Mesothelial cell of epicardium (in vitro differentiated cells): Measurements from ENCODE around the gene LMAN2. TPM values are rescaled to one million over a fixed set of nuclear protein-coding genes. Genes with fewer than 3 reads are reported as not detected.

Experiments
- DNase-seq, 2 experiments: peaks; one replicate each; pipeline ENCODE4 v3.0.0; 2021; ENCODE audit warnings: low spot score in 2 of 2; ENCODE audit not compliant: unreplicated experiment in 2 of 2
- H3K27ac Mint-ChIP-seq: 2 replicates; pipeline ENCODE4 v1.8.0; 2021; ENCODE audit warnings: mixed read lengths
- H3K27me3 Mint-ChIP-seq: 2 replicates; pipeline ENCODE4 v1.8.0; 2021; ENCODE audit warnings: low read depth, mixed read lengths
- H3K36me3 Mint-ChIP-seq: 2 replicates; pipeline ENCODE4 v1.8.0; 2021; ENCODE audit warnings: mixed read lengths
- H3K4me1 Mint-ChIP-seq: 2 replicates; pipeline ENCODE4 v1.8.0; 2021; ENCODE audit warnings: mixed read lengths
- H3K4me3 Mint-ChIP-seq: 2 replicates; pipeline ENCODE4 v1.8.0; 2021; ENCODE audit warnings: mild to moderate bottlenecking, moderate library complexity, mixed read lengths
- H3K9me3 Mint-ChIP-seq: 2 replicates; pipeline ENCODE4 v1.8.0; 2021; ENCODE audit warnings: mixed read lengths
- total RNA-seq: library from RNA; stranded (reverse); gene quantifications from 3 replicates; pipeline ENCODE4 v1.2.1, GENCODE V29; 2021
- TF ChIP-seq, protein P1 (sequence below): fragments of 200-600 bp; sonication (generic); IDR thresholded peaks from one replicate; pipeline ENCODE4 v1.5.0; 2021; ENCODE audit warnings: antibody characterized with exemption; ENCODE audit not compliant: unreplicated experiment

Gene LMAN2, protein sequence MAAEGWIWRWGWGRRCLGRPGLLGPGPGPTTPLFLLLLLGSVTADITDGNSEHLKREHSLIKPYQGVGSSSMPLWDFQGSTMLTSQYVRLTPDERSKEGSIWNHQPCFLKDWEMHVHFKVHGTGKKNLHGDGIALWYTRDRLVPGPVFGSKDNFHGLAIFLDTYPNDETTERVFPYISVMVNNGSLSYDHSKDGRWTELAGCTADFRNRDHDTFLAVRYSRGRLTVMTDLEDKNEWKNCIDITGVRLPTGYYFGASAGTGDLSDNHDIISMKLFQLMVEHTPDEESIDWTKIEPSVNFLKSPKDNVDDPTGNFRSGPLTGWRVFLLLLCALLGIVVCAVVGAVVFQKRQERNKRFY
- 85.4 to 87.2 TPM (median 87.0 TPM) in 3 replicates for total RNA-seq

DNA sequence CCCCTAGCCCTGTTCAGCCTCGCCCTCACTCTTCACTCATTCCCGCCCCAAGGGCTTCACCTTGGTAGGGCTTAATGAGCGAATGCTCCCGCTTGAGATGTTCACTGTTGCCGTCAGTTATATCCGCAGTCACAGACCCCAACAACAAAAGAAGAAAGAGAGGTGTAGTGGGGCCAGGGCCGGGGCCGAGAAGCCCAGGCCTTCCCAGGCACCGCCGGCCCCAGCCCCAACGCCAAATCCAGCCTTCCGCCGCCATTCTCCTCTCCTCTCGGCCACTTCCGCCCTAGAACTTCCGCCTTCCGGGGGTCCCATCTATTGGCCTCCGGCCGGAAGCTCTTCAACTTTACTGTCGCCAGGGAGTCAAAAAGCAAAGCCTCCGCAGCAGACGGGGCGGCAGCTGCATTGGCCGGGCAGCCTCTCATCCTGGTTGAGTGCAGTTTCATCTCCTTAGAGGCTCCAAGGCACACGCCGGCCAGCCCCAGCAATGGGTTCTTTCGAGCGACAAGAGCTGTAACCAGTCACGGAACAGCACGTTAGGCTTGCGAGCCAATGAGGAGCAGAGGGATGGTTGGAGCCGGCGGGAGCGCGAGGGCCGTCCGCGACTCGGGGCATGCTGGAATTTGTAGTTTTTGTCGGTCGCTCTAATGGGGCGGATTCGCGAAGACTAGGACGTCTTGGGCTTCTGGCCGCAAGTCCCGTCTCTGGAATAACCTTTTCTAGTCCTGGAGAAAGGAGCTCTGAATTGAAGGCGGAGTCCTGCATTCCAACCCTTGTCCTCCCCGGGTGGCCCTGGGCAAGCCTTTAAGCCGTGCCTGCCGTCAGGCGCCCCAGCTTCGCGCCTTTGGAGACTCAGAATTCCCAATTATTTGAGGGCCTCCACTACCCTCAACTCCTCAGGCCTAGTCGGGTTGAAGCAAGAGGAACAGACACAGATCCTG is at the start of gene LMAN2:
Gene LMAN2, minus strand, starts transcription at position 277 of the 938 bp plus-strand sequence. Its CDS starts 21 bp downstream, at position 256.
- TF ChIP-seq, protein P1, sequence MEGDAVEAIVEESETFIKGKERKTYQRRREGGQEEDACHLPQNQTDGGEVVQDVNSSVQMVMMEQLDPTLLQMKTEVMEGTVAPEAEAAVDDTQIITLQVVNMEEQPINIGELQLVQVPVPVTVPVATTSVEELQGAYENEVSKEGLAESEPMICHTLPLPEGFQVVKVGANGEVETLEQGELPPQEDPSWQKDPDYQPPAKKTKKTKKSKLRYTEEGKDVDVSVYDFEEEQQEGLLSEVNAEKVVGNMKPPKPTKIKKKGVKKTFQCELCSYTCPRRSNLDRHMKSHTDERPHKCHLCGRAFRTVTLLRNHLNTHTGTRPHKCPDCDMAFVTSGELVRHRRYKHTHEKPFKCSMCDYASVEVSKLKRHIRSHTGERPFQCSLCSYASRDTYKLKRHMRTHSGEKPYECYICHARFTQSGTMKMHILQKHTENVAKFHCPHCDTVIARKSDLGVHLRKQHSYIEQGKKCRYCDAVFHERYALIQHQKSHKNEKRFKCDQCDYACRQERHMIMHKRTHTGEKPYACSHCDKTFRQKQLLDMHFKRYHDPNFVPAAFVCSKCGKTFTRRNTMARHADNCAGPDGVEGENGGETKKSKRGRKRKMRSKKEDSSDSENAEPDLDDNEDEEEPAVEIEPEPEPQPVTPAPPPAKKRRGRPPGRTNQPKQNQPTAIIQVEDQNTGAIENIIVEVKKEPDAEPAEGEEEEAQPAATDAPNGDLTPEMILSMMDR, result no peak
- DNase-seq, result peak; percentile 82 to 92
- peaks cover 9% of the 10 kb centered on the region for H3K9me3 Mint-ChIP-seq
- H3K27me3 Mint-ChIP-seq, result peaks cover 21% of the 10 kb centered on the region
- peaks cover 6% of the 10 kb centered on the region for H3K36me3 Mint-ChIP-seq
- peak within 1 kb of the TSS; percentile 100 for H3K4me3 Mint-ChIP-seq
- peaks cover 26% of the 10 kb centered on the region for H3K4me1 Mint-ChIP-seq
- H3K27ac Mint-ChIP-seq, result peak within 1 kb of the TSS; percentile 100

DNA sequence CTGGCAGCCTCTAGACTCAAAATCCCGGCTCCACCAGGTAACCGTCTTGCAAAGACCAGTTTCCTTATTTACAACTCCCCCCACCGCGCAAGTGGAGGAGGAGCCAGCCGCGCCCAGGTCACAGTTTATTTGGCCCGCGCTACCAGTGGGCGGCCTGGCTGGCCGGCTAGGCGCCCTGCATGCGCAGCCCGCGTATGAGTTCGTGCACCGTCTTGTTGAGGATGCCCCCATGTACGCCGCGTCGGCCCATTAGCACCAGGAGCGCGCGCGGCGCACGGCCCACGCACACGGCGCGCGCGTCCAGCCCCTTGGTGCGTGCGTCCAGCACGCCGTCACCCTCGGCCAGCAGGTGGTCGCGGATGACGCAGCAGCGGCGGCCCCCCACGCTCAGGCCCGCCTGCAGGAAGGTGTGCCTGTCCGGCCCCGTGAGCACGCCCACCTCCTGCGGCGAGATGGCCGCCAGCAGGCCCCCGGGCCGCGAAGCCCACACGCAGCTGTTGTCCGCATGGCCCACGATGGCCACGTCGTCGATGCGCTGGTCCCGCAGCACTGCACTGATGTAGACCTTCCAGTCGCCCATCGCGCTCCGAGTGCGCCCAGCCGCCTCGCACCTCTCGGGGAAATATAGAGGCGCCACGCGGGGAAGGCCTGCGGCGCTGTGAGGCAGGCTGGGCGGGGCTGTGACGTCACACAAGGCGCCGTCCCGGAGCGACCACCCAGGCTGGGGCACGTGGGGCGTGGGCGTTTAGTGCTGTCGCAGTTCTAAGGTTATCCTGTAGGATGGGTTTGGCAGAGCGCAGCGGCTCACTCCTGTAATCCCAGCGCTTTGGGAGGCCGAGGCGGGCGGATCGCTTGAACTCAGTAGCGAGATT is 48.8 kb upstream of the LMAN2 start, which contains the start of gene PFN3:
Gene PFN3, minus strand, starts transcription at position 665 of the 872 bp plus-strand sequence. Its CDS starts 85 bp downstream, at position 580.
- Mint-ChIP-seq H3K27me3 (peaks cover 47% of the 10 kb centered on the region), H3K27ac (no peak within 1 kb of the TSS), H3K9me3 (no peaks in the 10 kb centered on the region), H3K4me3 (no peak within 1 kb of the TSS), H3K4me1 (peaks cover 16% of the 10 kb centered on the region), H3K36me3 (no peaks in the 10 kb centered on the region)
- TF ChIP-seq, protein P1, result no peak
- DNase-seq, result no peak

DNA sequence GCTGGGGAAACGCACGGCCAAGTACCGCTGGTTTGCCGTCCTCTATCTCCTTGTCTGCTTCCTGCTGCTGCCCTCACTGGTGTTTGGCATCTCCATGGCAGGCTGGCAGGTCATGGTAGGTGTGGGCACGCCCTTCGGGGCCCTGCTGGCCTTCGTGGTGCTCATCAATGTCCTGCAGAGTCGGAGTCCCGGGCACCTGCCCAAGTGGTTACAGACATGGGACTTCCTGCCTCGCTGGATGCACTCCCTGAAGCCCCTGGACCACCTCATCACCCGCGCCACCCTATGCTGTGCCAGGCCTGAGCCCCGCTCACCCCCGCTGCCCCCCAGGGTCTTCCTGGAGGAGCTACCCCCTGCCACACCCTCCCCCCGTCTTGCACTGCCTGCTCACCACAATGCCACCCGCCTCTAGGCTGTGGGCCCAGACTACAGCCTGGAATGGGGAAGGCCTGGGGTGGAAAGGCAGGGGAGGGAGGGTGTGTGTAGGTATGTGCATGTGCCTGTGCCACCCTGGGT is 46.5 kb upstream of the LMAN2 start:
- no peak overlapping the region for H3K4me3 Mint-ChIP-seq
- TF ChIP-seq, protein P1, result no peak
- no peak for DNase-seq
- H3K4me1 Mint-ChIP-seq, result peaks cover 7% of the 10 kb centered on the region
- no peak overlapping the region for H3K27ac Mint-ChIP-seq
- peaks cover 32% of the 10 kb centered on the region for H3K27me3 Mint-ChIP-seq
- no peaks in the 10 kb centered on the region for H3K36me3 Mint-ChIP-seq
- H3K9me3 Mint-ChIP-seq, result no peaks in the 10 kb centered on the region

DNA sequence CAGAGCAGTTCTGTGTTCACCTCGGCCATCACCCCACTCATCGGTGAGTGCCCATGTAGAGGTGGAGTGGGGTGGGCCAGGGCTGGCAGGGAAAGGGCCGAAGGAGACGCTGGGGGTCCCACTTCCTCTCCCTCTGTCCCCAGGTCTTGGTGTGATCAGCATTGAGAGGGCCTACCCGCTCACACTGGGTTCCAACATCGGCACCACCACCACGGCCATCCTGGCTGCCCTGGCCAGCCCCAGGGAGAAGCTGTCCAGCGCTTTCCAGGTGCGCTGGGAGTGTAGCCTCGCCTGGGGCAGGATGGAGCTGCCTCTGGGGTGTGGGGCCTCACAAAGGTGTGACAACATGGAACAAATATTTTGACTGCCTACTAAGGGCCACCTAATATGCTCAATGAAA is 45.3 kb upstream of the LMAN2 start:
- peaks cover 20% of the 10 kb centered on the region for H3K27me3 Mint-ChIP-seq

More for the DNA sequence above, 45.3 kb upstream of the LMAN2 start:
- Mint-ChIP-seq H3K36me3 (no peaks in the 10 kb centered on the region), H3K27ac (no peak overlapping the region), H3K4me3 (no peak overlapping the region), H3K4me1 (no peaks in the 10 kb centered on the region), H3K9me3 (no peaks in the 10 kb centered on the region)
- DNase-seq, result no peak
- TF ChIP-seq, protein P1, result no peak
